Stimulated activated CD8-positive, alpha-beta memory T cell treated with anti-CD3 and anti-CD28 coated beads, Interleukin-12 subunit alpha, Interleukin-12 subunit beta, amount 100 ng/mL, for 24 hours (primary cell): ENCODE data around the gene FAM3C.

Experiments used
- DNase-seq: peaks from one replicate; pipeline ENCODE4 v3.0.0-alpha.2; 2020; ENCODE audit errors: extremely low read depth

The FAM3C gene

DNA sequence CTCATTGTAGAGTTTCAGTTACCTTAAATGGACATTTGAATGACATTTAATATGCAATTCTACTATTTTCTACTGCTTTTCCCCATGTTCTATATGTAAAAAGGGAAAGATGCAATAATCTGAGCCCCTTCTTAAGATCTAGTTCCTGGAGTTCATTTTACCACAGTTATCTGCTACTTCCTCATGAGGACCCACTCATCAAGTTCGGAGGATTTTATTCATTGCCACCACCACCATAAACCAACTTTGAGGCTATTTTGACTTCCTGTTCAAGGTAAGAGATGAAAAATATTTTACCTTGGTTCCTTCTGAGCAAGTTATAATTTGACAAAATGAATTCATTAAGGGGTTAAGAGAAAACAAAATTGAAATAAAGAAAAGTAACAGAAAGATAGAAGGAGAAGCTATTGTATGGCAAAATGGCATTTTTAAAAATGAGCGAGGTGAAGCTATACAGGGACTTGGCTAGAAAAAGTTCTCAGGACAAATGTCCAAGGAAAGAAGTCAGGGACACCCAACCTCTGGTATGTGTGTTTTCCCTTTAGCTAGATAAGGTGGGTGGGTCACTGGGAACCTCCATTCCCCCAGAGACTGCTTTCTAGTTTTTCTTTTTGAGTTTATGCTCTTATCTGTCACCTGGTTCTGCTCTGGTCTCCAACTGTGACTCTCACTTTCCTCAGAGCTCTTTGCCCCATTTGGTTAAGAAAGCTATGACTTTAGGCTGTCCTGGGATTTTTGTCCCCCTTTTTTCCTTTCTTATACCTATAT, 14.9 kb upstream of the FAM3C start:
- DNase-seq = no peak

- DNase-seq = no peak
These were observed 10.8 kb upstream of the FAM3C start for GRCh38 chr7:121406944-121407343.

- no peak for DNase-seq
These were observed 10.4 kb upstream of the FAM3C start for GRCh38 chr7:121406461-121406860.

DNA sequence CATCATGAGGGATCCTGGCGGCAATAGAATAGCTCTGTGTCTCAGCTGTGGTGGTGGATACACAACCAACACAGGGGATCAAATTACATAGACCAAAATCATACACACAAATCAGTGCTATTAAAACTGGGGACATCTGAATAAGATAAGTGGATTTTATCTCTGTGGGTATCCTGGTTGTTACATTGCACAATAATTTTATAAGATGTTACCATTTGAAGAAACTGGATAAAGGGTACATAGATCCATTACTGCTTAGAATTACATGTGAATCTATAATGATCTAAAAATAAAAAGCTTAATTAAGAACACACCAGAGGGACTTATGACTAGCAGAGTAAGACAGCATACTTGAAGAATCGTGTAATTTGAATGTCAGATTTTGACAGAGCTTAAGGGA, 8.2 kb upstream of the FAM3C start:
- no peak for DNase-seq

- DNase-seq = no peak
These were observed 6.6 kb upstream of the FAM3C start for GRCh38 chr7:121402701-121403100.

GRCh38 chr7:121401896-121402295, 5.8 kb upstream of the FAM3C start:
- no peak for DNase-seq

- DNase-seq = no peak
These were observed 2.1 kb upstream of the FAM3C start for GRCh38 chr7:121398246-121398645.

DNA sequence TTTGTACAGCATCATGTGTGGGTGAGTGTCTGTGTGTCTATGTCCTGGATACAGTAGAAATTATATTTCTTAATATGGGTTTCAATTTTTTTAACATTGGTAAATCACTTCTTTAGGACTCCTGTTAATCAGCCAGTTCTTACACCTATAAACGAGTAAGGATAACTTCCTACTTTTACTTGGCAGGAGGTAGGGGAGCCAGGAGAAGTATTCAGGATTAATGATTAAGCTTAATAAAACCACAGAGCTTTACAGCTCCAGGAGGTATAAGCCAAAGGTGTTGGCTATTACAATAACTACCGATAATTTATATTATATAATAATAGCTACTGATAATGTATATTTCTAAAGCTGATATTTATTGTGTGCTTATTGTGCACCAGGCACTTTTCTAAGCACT, 1.7 kb upstream of the FAM3C start:
- no peak for DNase-seq

GRCh38 chr7:121397361-121397760, 1.3 kb upstream of the FAM3C start:
- DNase-seq = no peak

GRCh38 chr7:121395494-121395960, 581 bp downstream of the FAM3C start:
- peak; percentile 9 for DNase-seq

DNA sequence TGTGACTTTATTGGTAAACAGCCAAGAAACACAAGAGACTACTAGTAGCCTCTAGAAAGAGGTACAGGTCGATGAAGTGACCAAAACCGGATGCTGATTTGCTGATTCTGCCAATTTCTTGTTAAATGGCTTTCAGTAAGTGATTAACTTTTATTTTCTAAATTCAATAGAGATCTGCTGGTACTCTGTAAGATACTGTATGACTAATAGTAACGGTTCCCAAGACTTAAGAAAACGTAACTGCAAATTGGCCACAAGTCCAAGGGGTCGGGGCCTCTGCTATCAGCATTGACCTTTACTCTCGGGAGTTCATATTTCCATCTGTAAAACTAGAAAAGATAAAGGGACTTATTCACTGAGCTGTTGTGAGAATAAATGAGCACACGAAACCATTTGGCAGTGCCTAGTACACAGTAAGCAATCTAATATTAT, 1.4 kb downstream of the FAM3C start:
- DNase-seq = no peak

- no peak for DNase-seq
These were observed 3.1 kb downstream of the FAM3C start for GRCh38 chr7:121393005-121393366.

DNA sequence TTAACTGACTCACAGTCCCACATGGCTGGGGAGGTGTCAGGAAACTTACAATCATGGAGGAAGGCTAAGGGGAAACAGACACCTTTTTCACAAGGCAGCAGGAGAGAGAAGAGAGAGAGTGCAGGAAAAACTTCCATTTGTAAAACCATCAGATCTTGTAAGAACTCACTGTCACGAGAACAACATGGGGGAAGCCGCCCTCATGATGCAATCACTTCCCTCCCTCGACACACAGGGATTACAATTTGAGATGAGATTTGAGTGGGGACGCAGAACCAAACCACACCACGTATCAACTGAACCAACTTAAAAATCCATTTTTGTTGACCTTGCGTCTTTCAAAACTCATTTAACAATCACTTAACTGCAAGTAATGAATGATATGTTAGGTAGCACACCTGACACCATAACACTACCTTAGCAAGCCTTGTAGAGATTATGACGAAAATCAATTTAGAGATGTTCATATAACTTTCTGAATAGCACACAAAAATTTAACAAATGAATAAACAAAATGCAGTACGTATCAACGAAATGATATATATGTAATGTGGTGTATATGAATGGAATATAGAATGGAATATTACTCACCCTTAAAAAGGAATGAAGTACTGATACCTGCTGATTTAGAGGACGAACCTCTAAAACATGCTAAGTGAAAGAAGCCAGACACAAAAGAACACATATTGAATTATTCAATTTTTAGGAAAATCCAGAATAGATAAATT, 3.7 kb downstream of the FAM3C start:
- DNase-seq = no peak

- no peak for DNase-seq
These were observed 4.4 kb downstream of the FAM3C start for GRCh38 chr7:121391686-121392085.

DNA sequence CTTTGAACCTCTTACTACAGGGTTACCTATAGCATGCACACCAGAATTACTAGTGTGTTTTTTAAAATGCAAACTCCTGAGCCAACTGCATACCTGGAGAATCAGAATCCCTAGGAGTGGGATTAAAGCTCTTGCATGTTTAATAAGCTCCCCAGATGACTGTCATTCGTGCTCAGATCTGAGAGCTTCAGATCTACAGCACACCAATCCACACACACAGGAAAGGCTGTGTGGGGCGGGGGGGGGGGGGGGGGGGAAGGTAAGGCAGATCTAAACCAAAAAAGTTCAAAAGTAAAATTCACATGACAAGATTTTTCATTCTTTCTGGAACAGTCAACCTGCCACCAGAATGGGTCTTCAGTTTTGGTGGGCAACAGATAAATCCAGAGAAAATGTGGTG, 5.5 kb downstream of the FAM3C start:
- DNase-seq = no peak

DNA sequence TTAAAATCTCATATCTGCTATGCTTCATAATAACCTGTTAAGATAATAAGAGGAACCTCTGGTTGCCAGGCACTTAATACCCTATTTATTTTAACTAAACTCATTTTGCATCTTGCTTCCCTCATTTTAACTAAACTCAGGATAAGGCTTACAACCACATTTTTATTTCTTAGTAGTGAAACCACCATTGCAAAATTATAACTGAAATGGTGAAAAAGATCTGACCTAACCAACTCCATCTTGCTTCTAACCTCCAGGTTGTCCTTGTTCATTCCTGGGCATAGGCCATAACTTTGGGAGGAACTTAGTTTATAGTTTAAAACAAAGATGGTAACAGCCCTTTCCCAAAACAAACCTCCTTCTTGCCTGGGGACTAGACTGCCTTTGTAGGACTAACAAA, 6.0 kb downstream of the FAM3C start:
- no peak for DNase-seq

DNA sequence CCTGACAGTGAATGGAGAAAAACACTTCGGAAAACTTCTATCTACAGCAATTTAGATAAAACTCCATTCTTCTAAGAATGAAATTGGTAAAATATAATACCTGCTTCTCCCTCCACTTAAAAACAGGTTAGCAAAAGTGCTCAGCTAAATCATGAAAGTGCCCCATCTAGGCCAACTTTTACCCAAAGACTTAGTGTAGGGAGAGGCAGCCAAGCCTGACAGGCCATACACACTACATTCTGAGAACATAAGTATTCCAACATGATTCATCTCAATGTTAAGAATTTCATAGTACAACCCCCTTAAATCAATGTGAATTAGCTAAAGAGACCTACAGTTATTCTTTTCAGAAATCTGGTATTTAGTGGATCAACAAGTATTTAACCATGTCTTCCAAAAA, 7.2 kb downstream of the FAM3C start:
- no peak for DNase-seq

GRCh38 chr7:121385800-121386179, 10.3 kb downstream of the FAM3C start:
- DNase-seq = no peak

DNA sequence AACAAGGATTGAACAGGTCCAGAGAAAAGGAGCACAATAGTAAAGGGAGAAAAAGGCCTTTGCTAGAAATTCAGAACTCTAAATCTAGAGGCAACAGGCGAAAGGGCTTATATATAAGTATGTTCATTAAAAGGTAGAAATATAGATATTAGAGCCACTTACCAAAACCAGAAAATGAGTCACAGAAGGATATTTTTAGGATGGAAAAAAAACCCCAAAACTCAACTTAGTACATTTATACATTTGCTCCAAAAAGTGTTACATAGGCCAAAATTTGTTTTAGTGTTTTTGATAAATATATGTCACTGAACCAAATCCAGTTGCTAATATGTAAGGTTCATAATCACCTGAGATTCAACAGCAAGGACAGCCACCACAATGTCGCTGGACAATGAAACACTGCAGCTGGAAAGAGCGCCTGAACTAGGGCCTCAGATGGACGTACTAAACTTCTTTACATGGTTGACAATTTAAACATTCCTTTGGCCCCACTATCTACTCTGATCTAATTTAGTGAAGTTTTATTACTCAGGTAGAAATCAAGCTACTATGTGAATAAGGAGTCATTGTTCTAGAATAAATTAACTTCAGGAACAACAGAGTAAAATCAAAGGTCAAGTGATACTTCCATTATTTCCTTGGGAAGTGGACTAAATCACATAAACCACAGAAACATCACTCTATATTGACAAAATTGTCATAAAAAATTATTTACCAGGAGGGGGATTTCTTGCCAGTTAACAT, 10.9 kb downstream of the FAM3C start:
- no peak for DNase-seq

GRCh38 chr7:121384265-121384664, 11.8 kb downstream of the FAM3C start:
- DNase-seq = no peak

GRCh38 chr7:121383235-121383910, 12.7 kb downstream of the FAM3C start:
- DNase-seq = no peak

DNA sequence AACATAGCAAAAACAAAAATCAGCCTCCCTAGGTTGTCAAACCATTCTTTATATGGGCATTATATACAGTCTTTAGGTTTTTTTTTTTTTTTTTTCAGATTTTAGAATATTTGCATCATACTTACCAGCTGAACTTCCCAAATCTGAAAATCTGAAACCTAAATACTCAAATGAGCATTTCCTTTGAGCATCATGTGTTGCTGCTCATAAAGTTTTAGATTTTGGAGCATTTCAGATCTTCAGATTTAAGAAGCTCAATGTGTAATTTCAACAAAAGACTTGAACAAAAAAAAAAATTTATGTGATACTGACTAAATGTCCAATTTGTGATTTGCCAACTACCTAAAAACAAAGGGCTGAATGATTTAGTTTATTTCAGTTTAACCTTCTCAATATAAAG, 13.6 kb downstream of the FAM3C start:
- DNase-seq = no peak
